PC-3 (cell line): ENCODE measurements around the gene RRAS2. TPM values are rescaled to one million over a fixed set of nuclear protein-coding genes. Genes with fewer than 3 reads are reported as not detected.
"Not testable (repeated sequence)": the region's sequence is repeated elsewhere in the genome, so short reads cannot be mapped to it uniquely, and the experiment has no call there.

Experiments
- ATAC-seq: fragments of 200-7000 bp; cut with Tn5 transposase; 2 replicates; pipeline ENCODE4 v1.9.1; 2020; ENCODE audit warnings: mild to moderate bottlenecking, moderate library complexity
- BruUV-seq: library from RNA; stranded (reverse); fragments of 400-500 nt; replicated peaks from 2 replicates; lab custom pipeline; 2021; lab: Mats Ljungman, UMichigan
- CTCF ChIA-PET: fragments of 300-600 bp; sonication (Branson Sonifier 250); formaldehyde crosslinking; loops from one replicate; lab custom pipeline; 2022; ENCODE audit warnings: antibody characterized with exemption; lab: Charles Lee
- POLR2A ChIA-PET: fragments of 300-600 bp; sonication (Branson Sonifier 250); formaldehyde crosslinking; loops from one replicate; lab custom pipeline; 2022; ENCODE audit warnings: antibody characterized with exemption; ENCODE audit not compliant: unreplicated experiment; lab: Charles Lee
- DNase-seq: peaks from one replicate; pipeline ENCODE4 v3.0.0-alpha.2; 2015
- H2AFZ ChIP-seq: fragments of 300-600 bp; sonication (generic); 2 replicates; pipeline ENCODE4 v1.6.0; 2016; ENCODE audit warnings: antibody characterized with exemption, low read length
- H3F3A ChIP-seq: fragments of 300-600 bp; sonication (generic); one replicate; pipeline ENCODE4 v1.6.0; 2017; ENCODE audit warnings: antibody characterized with exemption, low read length, control low read depth, mild to moderate bottlenecking; ENCODE audit not compliant: unreplicated experiment
- H3K27ac ChIP-seq: fragments of 300-600 bp; sonication (generic); 2 replicates; pipeline ENCODE4 v1.5.1; 2016; ENCODE audit warnings: mild to moderate bottlenecking, low read length
- H3K27me3 ChIP-seq: fragments of 300-600 bp; sonication (generic); 2 replicates; pipeline ENCODE4 v1.6.1; 2016; ENCODE audit warnings: low read length, mixed read lengths
- H3K36me3 ChIP-seq: fragments of 300-600 bp; sonication (generic); 2 replicates; pipeline ENCODE4 v1.6.1; 2016; ENCODE audit warnings: low read depth, mixed run types, low read length, mixed read lengths
- H3K4me1 ChIP-seq: fragments of 300-600 bp; sonication (generic); 2 replicates; pipeline ENCODE4 v1.5.1; 2016; ENCODE audit warnings: low read length; ENCODE audit not compliant: insufficient read depth
- H3K4me2 ChIP-seq: fragments of 300-600 bp; sonication (generic); 2 replicates; pipeline ENCODE4 v1.6.0; 2016; ENCODE audit warnings: low read length
- H3K4me3 ChIP-seq: fragments of 300-600 bp; sonication (generic); 2 replicates; pipeline ENCODE4 v1.5.1; 2016; ENCODE audit warnings: mild to moderate bottlenecking, low read length, mixed read lengths
- H3K79me2 ChIP-seq: fragments of 300-600 bp; sonication (generic); 2 replicates; pipeline ENCODE4 v1.6.1; 2017; ENCODE audit warnings: low read length, mixed read lengths
- H3K9ac ChIP-seq: fragments of 300-600 bp; sonication (generic); 2 replicates; pipeline ENCODE4 v1.6.0; 2016; ENCODE audit warnings: mild to moderate bottlenecking, low read length
- H3K9me2 ChIP-seq: fragments of 300-600 bp; sonication (generic); replicated peaks from 2 replicates; pipeline ENCODE4 v1.6.1; 2016; ENCODE audit warnings: mixed run types, low read length, mixed read lengths
- H3K9me3 ChIP-seq: fragments of 300-600 bp; sonication (generic); 2 replicates; pipeline ENCODE4 v1.6.1; 2016; ENCODE audit warnings: low read length, mixed read lengths
- H4K20me1 ChIP-seq: fragments of 300-600 bp; sonication (generic); 2 replicates; pipeline ENCODE4 v1.6.1; 2016; ENCODE audit warnings: low read length, mixed read lengths
- CTCF ChIP-seq: fragments of 300-600 bp; sonication (generic); conservative IDR thresholded peaks from 2 replicates; pipeline ENCODE4 v1.5.1; 2017; ENCODE audit warnings: antibody characterized with exemption, low read depth, mild to moderate bottlenecking, low read length
- EZH2 ChIP-seq: fragments of 300-600 bp; sonication (generic); IDR thresholded peaks from one replicate; pipeline ENCODE4 v1.6.1; 2017; ENCODE audit warnings: antibody characterized with exemption, mild to moderate bottlenecking, low read length; ENCODE audit not compliant: unreplicated experiment
- EZH2phosphoT487 ChIP-seq: fragments of 300-600 bp; sonication (generic); IDR thresholded peaks from 2 replicates; pipeline ENCODE4 v1.6.1; 2018; ENCODE audit warnings: mild to moderate bottlenecking, antibody characterized with exemption, low read length, borderline replicate concordance
- intact Hi-C: fragments of 100-400 bp; cut with micrococcal nuclease; formaldehyde crosslinking; loops from 2 replicates; pipeline ENCODE4 v1.9.0; 2023
- total RNA-seq: library from RNA; depleted of rRNA; stranded (reverse); fragments of >200 nt; gene quantifications from 2 replicates; pipeline ENCODE4 v1.2.3, GENCODE V29; 2014

RRAS2 gene
- total RNA-seq, 1 experiment from 2014 or later, result 58.6 TPM

- CTCF ChIA-PET, result interaction anchor here (0.6 to 1.2 kb wide), 2 partner anchors 60 to 283 kb away, joined by 4 read pairs; no protein-coding TSS in a partner anchor
- H3K4me2 ChIP-seq, result peak overlapping the region; percentile 94
- H3K4me3 ChIP-seq, result peak overlapping the region; percentile 98
- POLR2A ChIA-PET, result interaction anchor here (0.6 to 1.1 kb wide), 3 partner anchors 37 to 50 kb away, joined by 3 to 6 read pairs (median 5); no protein-coding TSS in a partner anchor
- peaks cover 53% of the 10 kb centered on the region for H3K79me2 ChIP-seq
- H2AFZ ChIP-seq, result peak overlapping the region; percentile 85
- no peaks in the 10 kb centered on the region for H3F3A ChIP-seq
- BruUV-seq, result no TSS peak
- ATAC-seq (peak; percentile 75), DNase-seq (peak; percentile 71)
- peaks cover 23% of the 10 kb centered on the region for H3K4me1 ChIP-seq
- no peaks in the 10 kb centered on the region for H3K9me2 ChIP-seq
- peak overlapping the region; percentile 83 for H3K9ac ChIP-seq
- H3K27ac ChIP-seq, result peak overlapping the region; percentile 48
- TF ChIP-seq CTCF, result no peak
- no peak for TF ChIP-seq EZH2phosphoT487
- no peak for TF ChIP-seq EZH2
- intact Hi-C loops, result loop anchor here (2.0 kb wide), 2 partner anchors 49 to 55 kb away; no protein-coding TSS in a partner anchor
- no peaks in the 10 kb centered on the region for H3K9me3 ChIP-seq
- H3K27me3 ChIP-seq, result no peaks in the 10 kb centered on the region
- peaks cover 17% of the 10 kb centered on the region for H4K20me1 ChIP-seq
- H3K36me3 ChIP-seq, result no peaks in the 10 kb centered on the region
Measured at GRCh38 chr11:14357881-14358728, 878 bp downstream of the RRAS2 start.

- intact Hi-C loops, result no loop called here
- H3K79me2 ChIP-seq, result peaks cover 69% of the 10 kb centered on the region
- BruUV-seq, result no TSS peak
- POLR2A ChIA-PET, result no interaction called here
- TF ChIP-seq EZH2, result no peak
- no peak for TF ChIP-seq EZH2phosphoT487
- TF ChIP-seq CTCF, result no peak
- CTCF ChIA-PET, result no interaction called here
- peak overlapping the region; percentile 51 for H3K4me2 ChIP-seq
- no peak overlapping the region for H2AFZ ChIP-seq
- H3K27ac ChIP-seq, result no peak overlapping the region
- no peaks in the 10 kb centered on the region for H3K9me2 ChIP-seq
- H3K9me3 ChIP-seq, result no peaks in the 10 kb centered on the region
- DNase-seq, result no peak
- peaks cover 19% of the 10 kb centered on the region for H3K4me1 ChIP-seq
- H3F3A ChIP-seq, result no peaks in the 10 kb centered on the region
- 0 out of 2 replicates have a peak overlapping the region, but pooled peaks have one; percentile 16 for H3K4me3 ChIP-seq
- no peak overlapping the region for H3K9ac ChIP-seq
- no peak for ATAC-seq
- no peaks in the 10 kb centered on the region for H3K36me3 ChIP-seq
- no peaks in the 10 kb centered on the region for H3K27me3 ChIP-seq
- H4K20me1 ChIP-seq, result peaks cover 17% of the 10 kb centered on the region
Measured at GRCh38 chr11:14356342-14356741, 2.6 kb downstream of the RRAS2 start.

GRCh38 chr11:14354604-14355003 lies 4.4 kb downstream of the RRAS2 start:
- H3K9me3 ChIP-seq, H3K9ac ChIP-seq, BruUV-seq, H3K4me3 ChIP-seq, CTCF ChIA-PET, H2AFZ ChIP-seq, H3K4me2 ChIP-seq, ATAC-seq, H3K27me3 ChIP-seq, intact Hi-C loops, H3K27ac ChIP-seq, H3K9me2 ChIP-seq, H3K36me3 ChIP-seq, DNase-seq, POLR2A ChIA-PET, H3F3A ChIP-seq: not testable (repeated sequence)
- peaks cover 17% of the 10 kb centered on the region for H3K4me1 ChIP-seq
- H3K79me2 ChIP-seq, result peaks cover 86% of the 10 kb centered on the region
- H4K20me1 ChIP-seq, result peaks cover 17% of the 10 kb centered on the region
